ENCODE data around the gene MICAL2.

Gene MICAL2

DNA sequence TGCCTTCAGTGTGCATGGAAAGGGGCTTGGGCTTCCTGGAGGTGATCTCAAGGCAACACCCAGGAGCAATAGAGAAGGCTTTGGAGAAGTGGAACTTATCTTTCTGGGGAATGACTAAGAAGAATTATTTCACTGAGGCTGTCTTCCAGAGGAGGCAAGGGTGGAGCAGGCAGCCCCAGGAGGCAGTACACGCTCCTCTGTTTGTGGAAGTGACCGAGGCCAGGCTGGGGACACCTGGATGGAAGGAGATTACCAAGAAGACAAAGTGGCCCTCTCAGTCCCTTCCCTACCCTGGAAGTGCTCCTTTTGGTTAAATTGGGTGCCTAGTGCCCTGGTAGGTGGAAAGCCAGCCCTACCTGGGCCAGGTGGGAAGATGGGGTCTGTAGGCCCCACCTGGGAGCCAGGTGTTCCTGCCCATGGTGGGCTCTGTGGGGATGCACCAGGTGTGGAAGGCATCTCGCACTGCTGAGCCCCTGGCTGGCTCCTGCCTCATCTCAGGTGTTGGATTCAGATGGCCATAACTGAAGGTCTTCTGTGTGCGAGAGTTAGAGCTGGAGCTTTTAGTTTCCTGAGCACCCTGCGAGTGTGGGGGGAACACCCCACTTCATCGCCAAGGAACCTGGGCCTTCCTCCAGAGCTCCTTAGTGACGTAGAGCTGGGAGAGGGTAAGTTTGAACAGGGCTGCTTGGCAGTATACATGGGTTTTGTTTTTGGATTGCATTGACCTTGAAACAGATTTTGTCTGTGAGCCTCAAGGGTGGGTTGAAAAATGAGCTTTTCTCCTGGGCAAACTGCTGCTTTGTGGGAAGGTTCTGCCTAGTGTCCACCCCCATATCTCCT is 46.1 kb downstream of the MICAL2 start:
- DNase-seq (ENCODE audit: low read depth) = no peak

DNA sequence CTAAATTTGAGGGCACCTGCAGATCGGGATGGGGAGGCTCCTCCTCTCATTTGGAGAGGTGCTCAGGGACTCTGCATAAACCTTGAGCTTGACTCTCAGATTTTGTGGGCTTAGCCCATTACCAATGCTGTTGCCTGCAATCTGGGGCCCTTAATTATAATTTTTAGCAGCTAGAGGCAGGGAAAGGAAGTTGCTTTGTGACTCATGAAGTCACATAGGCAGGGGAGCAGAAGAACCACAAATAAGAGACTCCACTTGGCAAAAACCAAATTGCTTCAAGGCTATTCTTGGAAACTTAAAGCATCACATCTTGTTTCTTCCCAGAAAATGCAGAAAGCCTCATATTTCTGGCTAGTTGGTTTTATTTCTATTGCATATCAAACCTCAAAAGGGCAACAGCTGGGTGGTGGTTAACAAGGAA is 46.9 kb downstream of the MICAL2 start:
- DNase-seq (ENCODE audit: low read depth) = no peak

DNA sequence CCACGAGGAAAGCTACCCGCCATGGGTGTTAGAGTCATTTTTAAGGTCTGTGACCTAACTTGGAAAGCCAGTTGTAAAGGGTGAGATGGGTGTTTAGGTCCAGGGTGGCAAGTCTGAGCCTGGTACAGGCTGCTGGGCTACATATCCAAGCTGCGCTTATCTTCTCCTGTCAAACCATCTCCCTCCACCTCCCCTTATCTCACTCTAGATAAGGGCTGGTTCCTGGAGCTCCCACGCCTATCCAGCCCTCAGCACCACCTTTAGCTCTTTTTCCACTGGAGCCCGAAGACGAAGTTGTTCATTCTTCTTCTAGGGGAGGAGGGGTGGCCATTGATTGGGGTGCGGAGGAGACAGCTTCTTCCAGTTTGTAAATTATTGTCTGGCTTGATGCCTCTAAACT is 48.5 kb downstream of the MICAL2 start:
- no peak for DNase-seq (ENCODE audit: low read depth)

DNA sequence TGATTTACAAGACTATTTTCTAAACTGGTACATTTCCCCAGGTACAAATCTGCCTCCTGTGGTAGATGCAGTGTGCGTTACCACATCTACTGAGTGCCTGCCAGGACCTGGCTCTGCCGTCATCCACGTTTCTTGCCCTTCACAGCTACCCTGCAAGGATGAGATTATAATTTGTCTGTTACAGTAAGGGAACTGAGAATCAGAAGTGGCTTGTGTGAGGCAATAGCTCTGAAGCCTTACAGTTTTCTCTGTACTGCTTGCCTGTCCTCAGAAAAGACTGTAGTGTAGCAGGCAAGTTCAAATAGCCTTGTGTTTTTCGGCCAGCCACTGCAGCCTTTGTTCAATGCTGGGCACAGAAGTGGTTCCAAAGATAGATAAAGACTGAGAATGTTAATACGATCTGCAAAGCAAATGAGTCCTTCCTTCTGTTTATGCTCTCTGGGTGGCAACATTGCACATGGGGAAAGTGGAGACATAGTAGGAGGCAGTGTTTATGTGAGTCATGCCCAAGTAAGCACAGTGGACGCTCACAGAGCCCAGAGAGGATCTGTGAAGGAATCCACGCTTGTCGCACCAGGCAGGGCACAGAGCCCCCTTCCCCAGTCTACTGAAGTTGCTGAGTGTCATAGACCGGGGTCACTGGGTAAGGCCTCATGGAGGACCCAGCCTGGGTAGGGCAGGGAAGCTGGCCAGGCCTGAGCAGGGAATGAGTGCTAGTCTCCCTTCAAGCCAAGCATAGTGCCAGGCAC is 49.1 kb downstream of the MICAL2 start:
- no peak for DNase-seq (ENCODE audit: low read depth)

DNA sequence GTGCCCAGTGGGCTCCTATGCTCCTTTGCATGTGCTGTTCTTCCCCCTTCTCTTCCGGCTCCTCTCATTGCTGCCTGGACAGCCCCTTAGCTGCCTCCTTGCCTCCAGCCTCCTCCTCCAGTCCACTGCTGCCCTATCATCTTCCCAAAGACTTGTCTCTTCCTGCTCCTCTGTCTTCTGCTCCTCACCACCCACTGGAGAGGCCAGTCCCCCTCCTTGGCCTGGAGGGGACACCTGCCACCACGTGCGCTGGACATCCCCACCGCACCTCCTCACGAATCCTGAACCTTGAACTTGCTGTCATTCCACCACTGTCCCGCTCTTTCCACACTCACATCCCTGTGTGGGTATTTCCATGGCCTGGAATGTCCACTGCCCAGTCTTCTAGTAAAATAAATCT is 49.8 kb downstream of the MICAL2 start:
- DNase-seq (ENCODE audit: low read depth) = no peak

DNA sequence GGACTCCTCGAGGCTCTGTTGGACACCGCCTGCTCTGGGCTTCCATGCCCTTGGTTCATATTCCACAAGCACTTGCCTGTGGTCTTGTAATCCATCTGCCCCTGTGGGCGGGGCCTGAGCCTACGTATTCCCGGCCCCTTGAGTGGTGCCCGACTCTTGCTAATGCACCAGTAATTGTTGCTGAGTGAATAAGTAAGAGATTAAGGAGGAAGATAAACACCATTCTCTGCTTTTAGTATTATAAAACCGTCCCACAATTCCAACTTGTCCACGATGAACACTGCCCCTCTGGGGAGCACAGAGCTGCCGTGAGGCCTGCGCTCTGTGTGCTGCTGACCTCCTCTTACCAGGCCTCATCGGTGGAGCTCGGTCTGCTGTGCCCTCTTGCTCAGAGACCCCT is 50.3 kb downstream of the MICAL2 start:
- DNase-seq (ENCODE audit: low read depth) = no peak

DNA sequence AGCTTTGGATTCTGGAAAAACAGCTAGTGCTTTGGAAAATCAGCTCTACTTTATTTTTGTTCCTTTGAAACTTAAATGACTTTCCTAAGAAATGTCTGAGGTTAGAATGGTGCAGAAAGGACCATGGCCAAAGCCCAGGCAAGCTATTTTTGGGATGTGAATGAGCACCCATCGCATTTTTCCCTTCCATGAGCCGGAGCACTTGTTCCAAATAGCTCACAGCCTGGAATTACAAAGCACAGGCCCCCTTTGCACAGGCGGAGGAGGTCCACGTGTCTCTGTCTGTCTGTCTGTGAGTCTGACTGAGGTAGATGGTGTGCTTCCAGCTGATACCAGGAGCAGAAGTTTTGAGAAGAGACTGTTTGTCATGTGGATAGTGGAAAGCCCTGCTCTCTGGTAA is 50.7 kb downstream of the MICAL2 start:
- no peak for DNase-seq (ENCODE audit: low read depth)

DNA sequence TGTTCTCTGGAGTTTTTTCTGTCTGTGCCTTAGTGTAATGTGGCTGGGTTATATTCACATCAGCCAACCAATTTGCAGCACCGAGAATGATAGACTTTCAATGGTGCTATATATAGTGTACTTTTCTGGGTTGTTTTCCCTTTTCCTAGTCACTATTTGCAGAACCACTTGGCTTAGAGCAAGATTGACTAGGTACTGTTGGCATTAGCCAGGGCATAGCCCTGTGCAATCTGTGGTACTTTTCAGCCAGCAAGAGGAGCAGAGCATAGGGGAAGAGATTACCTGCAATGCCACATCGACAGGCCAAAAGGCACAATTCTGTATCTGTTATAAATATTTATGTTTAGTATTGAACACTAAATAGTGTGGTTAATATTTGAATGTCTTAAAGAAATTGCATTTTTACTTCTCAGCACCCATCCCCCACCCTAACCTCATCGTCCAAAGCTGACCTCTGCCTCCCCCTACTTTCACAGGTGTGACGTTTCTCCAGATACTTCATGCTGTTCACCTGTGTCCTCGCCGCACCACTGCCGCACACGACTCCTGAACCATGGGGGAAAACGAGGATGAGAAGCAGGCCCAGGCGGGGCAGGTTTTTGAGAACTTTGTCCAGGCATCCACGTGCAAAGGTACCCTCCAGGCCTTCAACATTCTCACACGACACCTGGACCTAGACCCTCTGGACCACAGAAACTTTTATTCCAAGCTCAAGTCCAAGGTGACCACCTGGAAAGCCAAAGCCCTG is 51.4 kb downstream of the MICAL2 start:
- no peak for DNase-seq (ENCODE audit: low read depth)

DNA sequence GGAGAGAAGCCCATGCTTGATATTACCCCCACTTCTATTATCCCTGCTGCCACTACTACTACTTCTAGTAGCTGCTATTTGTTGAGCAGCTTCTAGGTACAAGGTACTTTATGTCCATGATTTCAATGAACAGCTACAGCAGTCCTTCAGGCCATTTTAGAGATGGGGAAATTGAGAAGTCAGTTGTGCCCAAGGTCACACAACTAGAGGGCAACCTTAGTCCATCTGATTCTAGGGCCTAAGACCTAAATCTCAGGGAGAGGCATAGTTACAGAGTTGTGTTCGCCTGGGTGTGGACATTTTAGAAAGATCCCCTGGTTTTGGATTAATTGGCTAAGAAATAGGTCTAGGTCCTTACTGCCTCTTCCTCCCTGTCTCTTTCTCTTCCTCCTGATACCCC is 52.3 kb downstream of the MICAL2 start:
- no peak for DNase-seq (ENCODE audit: low read depth)

DNA sequence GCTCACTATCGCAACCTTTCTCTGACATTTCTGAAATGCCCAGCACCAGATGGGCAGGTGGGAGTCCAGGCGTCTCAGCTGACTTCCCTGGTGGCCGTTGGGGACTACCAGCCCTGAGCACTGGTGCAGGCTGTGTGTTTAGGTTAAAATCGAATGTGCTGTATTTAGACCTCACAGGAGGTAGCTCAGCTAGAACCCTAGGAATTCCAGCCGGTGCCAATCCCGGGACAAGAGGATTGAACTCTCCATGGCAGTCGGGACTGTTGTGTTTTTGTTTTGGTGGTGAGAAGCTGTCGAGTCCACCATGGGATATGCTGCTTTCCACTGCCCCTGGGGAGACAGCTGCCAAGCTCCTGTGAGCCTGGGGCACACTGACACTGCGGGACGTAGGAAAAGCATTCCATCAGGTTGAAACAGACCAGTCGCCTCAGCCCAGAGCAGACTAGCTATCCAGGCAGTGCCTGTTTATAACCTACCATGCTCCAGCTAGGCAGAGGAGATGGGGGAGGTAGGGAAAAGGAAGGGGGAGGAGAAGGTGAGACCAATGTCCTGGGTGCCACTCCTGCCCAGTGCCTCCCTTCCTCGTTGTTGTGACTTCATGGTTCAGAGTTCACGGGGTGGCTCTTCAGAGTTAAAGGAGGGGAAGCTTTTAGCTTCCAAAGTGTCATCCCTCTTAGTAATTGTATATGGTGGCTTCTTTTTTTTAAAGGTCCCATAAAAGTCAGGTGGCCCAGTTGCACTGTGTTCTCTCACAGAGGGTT is 53.0 kb downstream of the MICAL2 start:
- DNase-seq (ENCODE audit: low read depth) = no peak

DNA sequence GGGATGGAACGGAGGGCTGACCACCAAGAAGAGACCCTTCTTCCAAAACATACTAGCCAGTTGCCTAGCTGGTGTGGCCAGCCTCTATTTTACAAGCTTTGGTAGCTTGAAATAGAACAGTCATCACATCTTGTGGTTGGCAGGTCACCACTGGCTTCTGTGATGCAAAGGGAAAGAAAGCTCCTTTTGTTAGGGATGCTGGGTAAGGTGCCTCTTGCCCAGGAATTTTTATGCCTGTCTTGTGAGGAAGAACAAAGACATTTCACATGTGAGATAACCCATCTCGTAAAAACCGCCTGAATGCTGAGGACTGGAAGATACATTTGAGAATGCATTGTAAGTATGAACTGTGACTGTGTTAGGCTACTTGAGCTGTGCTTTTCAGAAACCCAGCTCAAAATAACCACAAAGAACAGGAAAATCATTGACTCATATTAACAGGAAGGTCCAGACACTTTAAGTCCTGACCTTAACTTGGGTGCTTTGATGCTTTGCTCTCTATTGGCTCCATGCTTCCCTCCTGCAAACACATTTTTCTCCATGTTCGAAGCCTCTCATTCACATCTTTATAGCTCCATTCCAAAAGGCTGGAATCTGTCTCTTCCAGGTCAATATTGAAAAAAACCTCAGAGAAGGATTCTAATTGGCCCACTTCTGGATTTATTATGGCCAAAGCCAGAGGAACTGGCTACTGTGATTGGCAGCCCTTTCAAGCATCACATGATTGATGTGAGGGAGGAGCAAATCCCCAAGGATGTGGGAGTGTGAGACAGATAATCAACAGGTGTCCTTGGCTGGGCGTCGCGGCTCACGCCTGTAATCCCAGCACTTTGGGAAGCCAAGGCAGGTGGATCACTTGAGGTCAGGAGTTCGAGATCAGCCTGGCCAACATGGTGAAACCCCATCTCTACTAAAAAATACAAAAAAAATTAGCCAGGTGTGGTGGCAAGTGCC is 53.9 kb downstream of the MICAL2 start:
- DNase-seq (ENCODE audit: low read depth) = no peak

DNA sequence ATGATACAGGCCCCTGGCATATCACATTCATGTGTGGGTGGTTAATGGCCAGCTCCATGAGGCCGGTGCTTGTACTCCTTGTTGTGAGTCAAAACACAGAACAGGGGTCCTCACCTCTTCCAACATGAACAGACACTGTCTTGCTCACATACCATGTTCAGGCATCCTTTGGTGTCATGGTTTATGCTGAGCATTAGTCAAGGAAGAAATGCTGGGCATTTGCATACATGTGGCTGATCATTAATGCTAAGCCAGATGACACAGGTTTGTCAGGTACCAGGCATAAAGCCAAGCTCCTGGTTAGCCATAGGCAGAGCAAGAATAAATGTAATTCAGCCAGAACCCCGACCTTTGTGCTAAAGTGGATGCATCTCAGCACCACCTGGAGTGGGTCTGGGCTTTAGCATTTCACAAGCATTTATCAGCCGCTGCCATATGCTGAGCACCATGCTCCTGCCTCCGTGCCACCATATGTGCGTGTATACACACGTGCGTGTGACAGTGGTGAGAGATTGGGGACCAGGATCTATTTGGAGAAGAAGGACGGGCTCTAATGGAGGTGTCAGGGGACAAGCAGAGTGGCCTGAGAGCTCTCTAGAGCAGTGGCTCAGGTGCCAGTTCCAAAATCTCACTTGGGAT is 55.0 kb downstream of the MICAL2 start:
- no peak for DNase-seq (ENCODE audit: low read depth)

DNA sequence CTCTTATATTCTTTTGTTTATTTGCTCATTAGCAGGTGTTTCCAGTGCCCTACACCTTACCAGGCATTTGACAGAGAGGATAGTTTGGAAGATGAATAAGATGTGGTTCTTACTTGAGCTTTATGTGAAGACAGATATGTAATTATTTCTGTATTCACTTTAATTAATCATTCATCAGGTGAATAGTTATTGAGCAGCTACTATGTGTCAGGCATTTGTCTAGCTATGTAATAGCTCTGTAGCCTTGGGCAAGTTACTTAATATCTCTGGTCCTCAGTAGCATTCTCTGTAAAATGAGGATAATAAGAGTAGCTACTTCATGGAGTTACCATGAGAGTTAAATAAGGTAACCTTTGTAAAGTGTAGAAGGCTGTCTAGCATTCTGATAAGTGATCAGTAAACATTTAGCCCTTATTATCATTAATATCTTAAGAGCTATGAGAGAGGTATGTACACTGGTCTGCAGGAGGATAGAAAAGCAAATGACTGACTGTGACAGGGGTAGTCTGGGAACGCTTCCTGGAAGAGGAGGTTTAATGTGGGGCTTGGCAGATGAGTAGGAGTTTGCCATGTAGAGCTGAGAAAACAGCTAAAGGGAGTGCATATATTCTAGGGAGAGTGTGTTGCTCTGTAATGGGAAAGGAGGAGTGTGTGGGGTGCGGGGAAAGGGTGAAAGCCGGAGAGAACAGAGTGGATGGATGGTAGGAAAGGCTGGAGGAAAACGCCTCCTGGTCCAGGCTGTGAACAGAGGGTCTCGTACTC is 56.1 kb downstream of the MICAL2 start:
- no peak for DNase-seq (ENCODE audit: low read depth)

DNA sequence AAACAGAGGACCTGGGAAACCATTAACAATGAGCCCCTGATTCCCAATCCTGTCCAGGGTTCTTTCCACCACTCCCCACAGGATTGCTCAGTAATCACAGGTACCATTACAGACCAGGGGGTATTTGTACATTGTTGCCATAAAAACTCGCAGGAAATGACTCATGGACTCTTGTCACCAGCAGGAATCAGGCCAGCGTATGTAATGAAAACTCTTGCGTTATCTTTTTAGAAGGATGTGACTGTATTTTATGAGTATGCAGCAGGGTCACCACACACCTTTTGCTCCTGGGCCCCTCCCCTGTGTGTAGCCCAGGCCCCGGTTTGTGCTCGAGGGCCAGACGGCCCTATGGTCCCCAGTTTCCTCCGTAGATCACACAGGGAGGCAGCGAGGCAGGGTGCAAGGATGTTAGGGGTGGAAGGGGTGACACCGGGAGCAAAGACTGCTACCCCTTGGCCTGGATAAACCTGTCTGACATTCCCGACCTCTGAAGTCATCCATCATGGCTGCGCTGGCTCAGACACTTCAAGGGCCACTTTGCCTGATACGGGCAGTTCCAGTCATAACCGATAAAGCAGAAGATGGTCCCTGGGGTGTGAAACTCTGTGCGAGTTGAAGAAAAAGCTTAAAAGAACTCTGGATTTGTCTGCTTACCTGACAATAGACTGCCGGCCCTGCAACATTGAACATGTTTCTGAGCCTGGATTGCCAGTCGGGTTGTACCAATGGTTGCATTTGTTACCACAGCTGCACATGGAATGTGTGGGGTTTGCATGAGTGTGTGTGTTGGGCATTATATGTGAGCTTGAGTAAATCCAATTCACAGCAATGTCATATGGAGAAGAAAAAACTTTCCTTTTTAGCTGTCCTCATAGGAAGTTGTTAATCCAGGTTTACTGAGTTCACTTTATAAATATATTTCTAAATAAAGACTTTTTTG is 56.9 kb downstream of the MICAL2 start:
- DNase-seq (ENCODE audit: low read depth) = no peak

DNA sequence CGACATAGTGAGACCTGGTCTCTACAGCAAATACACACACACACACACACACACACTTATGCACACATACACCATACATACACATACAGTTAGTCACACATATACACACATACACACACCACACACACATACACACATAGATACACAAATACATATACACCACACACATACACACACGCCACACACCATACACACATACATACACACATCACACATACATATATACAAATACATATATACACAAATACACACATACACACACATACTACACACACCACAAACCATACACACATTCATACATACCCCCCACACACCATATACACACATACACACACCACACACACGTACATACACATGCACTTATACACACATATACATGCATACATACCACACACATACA is 57.7 kb downstream of the MICAL2 start:
- no peak for DNase-seq (ENCODE audit: low read depth)

DNA sequence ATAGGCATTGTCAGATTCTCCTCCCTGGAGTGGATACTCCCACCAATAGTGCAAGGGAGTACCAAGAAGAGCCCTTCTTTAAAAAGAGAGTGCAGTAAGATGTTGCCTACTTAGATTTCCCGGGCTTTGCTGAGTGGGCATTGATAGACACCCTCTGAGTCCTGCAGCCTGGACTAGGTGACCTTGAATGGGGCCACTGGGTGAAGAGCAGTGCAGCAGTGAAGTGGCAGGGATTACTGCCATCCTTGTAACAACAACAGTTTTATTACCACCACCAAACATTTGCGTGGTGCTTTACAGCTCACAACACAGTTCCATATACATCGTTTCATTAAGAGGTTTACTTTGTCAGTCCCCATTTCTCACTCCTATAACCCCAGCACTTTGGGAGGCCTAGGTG is 59.4 kb downstream of the MICAL2 start:
- no peak for DNase-seq (ENCODE audit: low read depth)

DNA sequence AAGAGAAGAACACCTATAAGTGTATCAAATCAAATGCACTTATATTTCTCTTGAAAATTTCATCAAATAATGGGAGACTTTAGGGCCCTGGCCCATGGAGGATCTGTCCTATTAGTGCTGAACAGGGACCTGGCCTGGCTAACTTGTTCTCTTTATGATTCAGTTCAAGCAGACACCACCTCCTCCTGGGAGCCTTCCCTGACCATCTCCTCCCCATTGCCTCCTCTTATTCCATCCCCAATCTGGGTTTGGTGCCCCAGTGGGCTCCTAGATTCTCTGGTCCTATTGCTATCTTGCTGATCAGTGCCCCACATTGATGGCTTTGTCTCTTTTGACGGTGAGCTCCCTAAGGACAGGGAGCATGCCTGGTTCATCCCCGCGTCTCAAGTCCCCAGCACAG is 60.1 kb downstream of the MICAL2 start:
- no peak for DNase-seq (ENCODE audit: low read depth)

DNA sequence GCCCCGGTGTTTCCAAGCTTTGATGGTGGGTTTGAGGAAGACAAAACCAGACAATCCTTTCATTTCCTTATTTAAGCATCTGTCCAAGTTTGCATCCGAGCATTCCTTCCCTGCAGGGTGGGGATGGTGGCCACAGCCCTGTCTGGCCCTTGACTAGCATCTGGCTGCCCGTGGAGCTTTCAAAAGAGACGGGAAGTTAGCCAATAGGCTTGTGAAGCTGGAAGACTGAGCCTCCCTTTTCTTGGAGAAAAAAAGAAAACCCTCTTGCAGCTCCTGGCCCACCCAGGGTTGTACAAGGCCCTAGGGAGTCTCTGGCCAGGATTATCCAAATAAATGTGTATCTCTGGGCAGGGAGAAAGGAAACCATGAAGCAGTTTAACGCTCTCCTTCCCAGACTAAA is 60.6 kb downstream of the MICAL2 start:
- no peak for DNase-seq (ENCODE audit: low read depth)

DNA sequence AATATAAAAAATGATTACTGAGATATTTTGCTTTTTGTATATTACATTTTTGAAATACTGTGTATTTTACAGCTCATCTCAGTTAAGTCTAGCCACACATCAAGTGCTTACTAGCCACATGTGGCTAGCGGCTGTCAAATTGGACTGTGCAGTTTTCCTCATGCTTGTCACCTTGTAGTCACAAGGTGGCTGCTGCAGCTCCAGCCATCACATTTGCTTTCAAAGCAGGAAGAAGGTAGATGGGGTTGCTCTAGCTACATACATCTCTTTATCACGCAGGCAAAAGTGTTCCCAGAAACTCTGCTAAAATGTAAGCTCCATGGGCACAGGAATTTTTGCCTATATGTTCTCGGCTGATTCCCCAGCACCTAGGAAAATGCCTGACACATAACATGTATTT is 61.5 kb downstream of the MICAL2 start:
- DNase-seq (ENCODE audit: low read depth) = no peak
